ENCODE measurements around the gene ATP2A1.

GRCh38 chr16:28938721-28939120 lies 60.4 kb downstream of the ATP2A1 start:
- TF ChIP-seq CTCF (IDR thresholded peaks at IDR 0.05): no peak
- no peak for TF ChIP-seq POLR2A (IDR thresholded peaks at IDR 0.05)
- no peak for TF ChIP-seq POLR2AphosphoS5 (IDR thresholded peaks at IDR 0.05)
- TF ChIP-seq EP300 (IDR thresholded peaks at IDR 0.05): no peak
